ENCODE results near the gene EFR3B.
"Not testable (repeated sequence)": the region's sequence is repeated elsewhere in the genome, so short reads cannot be mapped to it uniquely, and the experiment has no call there.

EFR3B gene

DNA sequence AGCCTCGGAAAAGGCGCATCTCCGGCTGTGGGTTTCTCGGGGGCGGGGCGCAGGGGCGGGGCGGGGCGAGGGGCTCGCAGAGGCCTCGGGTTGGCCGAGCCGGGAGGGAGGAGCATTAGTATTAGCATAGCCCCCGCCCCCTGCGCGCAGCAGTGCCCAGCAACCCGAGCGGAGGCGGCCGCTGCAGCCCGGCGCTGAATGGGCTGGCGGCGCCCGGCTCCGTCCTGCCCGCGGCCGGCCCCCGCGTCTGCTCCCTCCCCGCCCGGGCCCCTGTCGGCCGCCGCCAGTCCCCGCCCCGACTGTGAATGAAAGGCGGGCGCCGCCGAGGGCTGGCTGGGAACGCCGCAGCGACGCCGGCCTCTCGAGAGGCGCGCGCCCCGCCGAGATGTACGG is at the start of gene EFR3B:
EFR3B (plus strand) TSS at position 149 of the 393 bp plus-strand sequence; CDS start at position 386, 237 bp downstream.
- DNase-seq, result peak; percentile 92 to 94

DNA sequence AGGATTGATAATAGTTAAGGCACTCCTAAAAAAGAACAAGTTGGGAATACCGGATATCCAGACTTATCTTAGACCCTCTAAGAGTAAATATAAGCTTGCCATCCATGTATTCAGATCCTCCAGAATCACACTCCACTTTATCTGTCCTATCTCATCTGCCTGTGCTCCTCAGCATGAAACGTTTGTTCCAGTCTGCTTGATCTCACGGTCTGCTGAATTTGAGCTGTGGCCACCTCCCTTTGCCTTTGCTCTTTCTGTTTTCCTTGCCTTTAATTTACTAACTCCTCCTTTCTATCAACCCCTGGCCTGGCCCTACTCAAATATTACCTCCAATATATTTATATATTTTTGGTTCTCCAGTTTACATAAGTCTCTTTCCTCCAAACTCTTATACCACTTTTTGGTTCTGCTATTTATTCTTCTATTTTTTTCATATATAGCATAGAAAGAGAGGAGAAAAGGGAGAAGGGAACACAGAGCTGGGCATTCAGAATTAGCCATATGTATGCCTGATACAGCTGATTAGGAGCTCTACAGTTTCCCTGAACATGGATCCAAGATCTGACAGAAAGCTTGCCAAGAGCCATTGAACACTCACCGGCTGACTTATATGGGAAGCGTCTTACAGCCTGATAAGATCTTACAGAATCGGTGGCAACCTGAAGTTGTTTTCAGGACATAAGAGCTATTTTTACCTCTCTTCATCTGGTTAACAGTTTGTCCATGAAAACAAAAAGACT is 48.3 kb upstream of the EFR3B start:
- no peak for DNase-seq

- no peak for DNase-seq
Measured at GRCh38 chr2:24994146-24994724, 47.6 kb upstream of the EFR3B start.

- not testable (repeated sequence) for DNase-seq
Measured at GRCh38 chr2:24999097-24999496, 42.8 kb upstream of the EFR3B start.

DNA sequence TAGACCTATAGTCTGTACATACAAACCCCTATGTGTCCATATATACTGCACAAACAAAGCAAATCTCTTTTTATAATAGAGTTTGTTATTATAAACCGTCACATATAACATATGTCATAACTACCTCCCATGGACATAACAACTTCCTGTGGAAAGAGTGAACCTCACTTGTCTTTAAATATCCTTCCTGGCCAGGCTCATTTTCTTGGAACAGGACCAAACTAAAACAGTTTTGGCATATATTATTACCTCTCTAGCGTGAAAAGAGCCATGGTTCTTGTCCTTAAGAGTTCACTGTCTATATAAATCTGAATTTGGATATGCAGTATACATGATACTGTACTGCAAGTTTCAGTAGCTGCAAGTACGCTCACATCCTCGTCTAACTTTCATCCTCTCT is 41.8 kb upstream of the EFR3B start:
- DNase-seq, result no peak

DNA sequence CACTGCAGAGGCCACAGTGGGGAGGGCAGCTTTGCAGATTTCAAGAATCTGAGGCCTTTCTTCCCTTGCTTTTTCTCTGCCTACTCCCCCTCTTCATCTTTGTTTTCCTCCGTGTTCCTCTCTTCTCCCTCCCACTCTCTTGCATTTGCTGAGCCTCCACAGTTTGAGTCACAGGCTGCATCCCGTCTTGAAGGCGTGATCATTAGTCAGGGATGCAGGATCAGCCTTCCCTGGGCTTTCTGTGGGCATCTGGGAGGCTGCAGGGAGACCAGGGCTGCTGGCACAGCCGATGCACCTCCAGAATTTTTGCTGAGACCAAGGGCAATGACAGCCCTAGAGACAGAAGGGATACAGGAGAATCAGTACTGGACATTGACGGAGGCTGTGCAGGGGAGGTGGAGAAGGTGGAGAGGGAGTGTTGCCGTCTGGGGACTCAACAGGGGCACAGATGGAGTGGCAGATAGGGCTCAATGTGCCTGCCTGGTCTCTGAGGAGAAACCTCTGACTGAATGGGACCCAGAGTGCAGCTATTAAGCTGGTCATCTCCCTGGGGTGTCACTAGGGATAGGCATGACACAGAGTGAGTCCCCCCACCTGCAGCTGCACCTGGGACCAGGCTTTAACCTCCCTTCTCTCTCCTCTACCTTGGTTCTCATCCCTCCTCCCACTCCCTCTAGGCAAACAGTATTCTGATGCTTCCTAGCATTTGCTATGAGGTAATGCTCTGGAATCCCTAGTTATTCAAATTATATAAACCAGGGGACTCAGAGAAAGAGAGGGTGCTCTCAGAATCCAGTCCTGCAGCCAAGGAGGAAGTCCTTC is 41.2 kb upstream of the EFR3B start:
- DNase-seq, result no peak

DNA sequence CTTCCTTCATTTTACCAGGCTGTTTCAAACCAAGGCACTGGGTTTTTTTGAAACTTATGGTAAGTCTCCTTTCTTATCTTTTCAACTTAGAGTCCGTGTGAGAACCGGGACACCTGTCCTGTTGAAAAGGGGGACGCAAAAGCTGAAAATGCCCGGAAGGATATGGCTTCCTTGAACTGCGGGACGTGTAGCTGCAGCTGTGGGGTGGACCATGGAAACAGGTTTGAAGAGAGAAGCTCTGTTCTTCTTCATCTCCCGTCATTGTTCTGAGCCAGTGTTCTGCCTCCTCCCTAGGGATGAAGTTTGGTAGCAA is 40.6 kb upstream of the EFR3B start:
- DNase-seq, result no peak

- no peak for DNase-seq
Measured at GRCh38 chr2:25002066-25002465, 39.8 kb upstream of the EFR3B start.

- no peak for DNase-seq
Measured at GRCh38 chr2:25009954-25010353, 31.9 kb upstream of the EFR3B start.

- DNase-seq, result not testable (repeated sequence)
Measured at GRCh38 chr2:25011342-25011741, 30.5 kb upstream of the EFR3B start.

DNA sequence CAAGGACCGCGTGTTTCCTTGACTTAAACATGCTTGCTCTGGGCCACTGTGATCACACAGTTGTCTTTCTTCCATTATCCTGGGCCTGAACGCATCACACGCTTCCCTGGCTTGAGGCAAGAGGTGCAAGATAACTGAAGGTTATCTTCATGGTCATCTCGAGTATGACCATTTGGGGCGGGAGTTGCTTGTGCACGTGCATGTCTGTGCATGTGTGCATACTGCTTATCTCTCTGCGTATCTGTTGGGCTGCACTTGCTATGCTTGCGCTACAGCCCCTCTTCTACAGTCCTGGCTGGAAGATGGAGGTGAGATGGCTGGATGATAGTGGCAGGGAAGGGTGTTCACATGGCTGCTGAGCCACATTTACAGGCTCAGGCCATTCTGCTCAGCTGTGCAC is 27.2 kb upstream of the EFR3B start:
- no peak for DNase-seq

DNA sequence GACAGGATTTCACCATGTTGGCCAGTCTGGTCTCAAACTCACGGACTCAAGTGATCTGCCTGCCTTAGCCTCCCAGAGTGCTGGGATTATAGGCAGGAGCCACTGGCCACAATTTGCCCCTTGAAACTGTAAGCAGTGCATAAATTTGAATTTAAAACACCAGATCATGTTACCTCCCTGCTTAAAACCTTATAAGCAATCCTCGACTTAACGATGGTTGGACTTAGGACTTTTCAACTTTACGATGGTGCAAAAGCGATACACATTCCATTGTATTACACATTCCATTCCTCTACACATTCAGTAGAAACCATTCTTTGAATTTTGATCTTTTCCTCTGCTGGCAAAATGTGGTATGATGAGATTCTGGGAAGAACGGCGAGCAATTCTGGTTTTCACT is 23.2 kb upstream of the EFR3B start:
- no peak for DNase-seq

GRCh38 chr2:25021791-25022362 is 20.0 kb upstream of the EFR3B start:
- DNase-seq, result no peak

GRCh38 chr2:25023333-25023732 is 18.5 kb upstream of the EFR3B start:
- DNase-seq, result no peak

GRCh38 chr2:25025229-25026007 is 16.5 kb upstream of the EFR3B start:
- DNase-seq, result no peak

DNA sequence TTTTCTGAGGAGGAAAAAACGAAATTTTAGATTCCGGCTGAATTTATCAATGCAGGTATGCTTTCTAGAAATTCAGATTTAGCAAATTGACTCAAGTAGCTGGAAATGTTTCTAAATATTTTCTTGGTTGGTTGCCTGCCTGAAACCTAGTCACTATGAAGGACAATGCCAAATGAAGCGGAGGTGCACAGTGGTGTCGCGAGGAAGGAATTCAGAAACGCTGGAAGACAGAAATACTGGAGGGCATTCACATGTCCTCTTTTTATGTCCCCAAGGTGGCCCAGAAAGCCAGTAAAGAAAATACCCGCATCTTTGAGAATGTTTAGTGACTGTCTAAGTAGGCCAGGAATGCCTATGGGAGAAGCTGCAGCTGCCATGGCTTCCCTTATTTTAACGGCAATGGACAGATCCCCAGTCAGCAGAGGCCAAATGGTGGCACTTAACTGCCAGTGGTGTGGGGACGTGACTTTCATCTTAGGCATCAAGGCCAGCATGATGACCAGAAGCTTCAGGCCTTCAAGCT is 15.8 kb upstream of the EFR3B start:
- no peak for DNase-seq

DNA sequence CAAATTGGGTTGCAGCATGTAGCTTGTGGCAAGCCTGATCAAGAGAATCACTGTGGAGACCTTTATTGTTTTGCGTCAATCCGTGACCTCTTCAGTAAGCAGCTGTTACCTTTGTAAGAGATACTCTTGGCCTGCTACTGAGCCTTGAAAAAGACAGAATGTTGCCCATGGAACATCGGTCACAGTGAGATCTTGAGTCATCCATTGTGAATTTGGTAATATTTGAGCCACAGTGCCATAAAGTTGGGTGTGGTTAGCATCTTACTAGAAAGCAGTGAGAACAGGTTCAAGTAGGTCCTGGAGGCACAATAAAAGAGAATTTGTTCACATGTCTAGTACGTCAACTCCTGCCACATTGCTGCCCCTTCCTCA is 12.7 kb upstream of the EFR3B start:
- no peak for DNase-seq

DNA sequence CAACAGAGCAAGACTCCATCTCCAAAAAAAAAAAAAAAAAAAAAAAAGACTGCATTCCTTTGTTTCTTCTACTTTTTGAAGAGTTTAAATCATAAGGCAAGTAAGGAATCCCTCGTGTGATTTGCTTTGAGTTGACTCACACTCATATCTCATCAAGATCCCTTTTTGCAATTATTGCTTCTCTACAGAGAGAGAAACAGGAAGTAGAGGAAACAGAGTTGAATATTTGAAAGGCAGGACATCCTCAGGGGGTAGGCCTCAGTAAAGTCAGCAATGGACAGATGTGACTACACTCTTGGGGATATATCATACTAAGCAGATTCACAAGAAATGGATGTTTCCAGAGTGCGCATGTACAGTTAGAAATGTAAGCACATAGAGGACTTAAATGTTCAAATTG is 11.2 kb upstream of the EFR3B start:
- DNase-seq, result no peak

DNA sequence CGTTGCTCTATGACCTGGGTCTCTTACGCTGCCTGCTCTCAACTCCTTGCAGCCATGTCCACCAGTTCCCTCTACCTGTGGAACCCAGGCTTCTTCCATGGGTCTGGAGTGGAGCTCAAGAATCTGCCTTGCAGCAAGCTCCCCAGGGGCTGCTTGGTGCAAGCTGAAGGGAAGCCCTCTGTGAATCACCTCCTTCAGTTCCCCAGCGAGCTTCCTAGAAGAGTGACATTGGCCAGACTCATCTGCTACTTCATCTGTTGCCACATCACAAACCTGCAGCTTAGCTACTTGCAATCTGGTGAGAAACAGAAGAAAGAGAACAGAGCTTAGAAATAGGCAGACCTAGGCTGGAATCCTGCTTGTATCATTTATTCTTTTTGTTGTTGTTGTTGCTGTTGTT is 9.8 kb upstream of the EFR3B start:
- DNase-seq, result no peak

DNA sequence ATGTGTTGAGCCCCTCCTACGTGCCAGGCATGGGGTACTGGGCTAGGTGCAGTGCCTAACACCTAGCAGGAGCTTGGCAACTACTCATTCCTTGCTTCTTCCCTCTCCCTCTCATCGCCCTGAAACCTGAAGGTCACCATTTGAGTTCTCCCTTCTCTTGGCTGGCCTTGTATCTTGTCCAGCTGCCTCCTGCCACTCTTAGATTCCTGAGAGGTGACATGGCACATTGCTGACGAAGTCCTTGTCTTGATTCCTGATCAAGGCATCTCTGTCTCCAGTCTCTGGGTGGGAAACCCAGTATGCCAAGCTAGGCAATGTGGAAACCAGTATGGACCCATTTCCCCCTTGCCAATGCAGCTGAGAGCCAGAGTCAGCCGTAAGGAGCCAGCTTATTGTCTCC is 9.0 kb upstream of the EFR3B start:
- no peak for DNase-seq

DNA sequence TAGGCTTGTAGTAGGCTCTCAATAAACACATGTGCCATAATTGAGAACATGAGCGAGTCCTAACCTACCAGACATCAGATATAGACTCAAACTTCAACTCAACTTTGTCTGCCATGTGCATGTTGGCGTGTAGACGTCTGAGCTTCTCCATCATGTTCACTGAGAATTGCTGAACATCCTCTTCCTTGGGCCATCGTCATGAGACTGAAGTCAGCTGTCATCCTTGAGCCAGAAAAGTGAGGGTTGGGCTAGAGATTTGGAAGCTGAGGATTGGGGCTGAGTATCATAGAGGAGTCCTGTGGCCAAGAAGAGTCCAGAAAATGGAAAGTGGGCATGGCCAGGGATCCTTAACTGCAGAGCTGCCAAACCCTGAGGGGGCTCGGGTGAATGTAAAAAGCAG is 7.8 kb upstream of the EFR3B start:
- no peak for DNase-seq

DNA sequence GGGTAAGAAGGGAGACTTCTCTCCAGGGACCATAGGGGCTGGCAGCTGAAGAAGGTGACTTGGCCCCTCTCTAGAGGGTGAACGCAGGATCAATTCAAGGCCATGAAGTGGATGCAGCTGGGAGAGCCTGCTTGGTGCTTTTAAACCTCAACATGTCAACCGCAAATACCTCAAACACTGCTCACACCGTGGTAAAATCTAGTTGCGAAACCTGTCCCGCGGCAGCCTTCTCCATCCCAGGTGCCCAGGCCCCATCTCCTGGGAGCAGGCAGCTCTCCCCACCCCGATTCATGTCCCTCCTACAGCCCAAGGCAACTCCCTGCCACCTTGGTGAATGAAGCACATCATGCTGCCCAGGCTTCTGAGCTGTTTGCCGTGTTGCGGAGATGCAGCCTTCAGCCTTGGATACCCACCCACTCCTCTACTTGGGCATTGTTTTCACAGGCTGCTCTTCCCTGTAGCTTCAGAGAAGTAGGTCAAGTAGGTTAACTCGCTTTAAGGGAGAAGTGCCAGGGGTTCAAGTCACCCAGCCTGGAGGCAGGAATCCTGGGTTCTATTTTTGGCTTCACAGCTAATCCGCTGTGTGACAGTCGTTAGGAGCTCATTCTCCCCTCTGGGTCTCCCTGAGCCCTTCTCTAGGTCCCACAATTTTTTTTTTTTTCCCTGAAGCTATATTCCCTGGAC is 6.2 kb upstream of the EFR3B start:
- DNase-seq, result no peak
